ENCODE measurements around the gene ARL11.
"Not testable (repeated sequence)": the region's sequence is repeated elsewhere in the genome, so short reads cannot be mapped to it uniquely, and the experiment has no call there.

ARL11 gene

GRCh38 chr13:49587311-49587847, 40.9 kb upstream of the ARL11 start:
- no peak overlapping the region for H3K4me3 ChIP-seq (ENCODE audit: low read depth, low read length)
- DNase-seq (ENCODE audit: low read depth), result no peak
- TF ChIP-seq, protein P1, sequence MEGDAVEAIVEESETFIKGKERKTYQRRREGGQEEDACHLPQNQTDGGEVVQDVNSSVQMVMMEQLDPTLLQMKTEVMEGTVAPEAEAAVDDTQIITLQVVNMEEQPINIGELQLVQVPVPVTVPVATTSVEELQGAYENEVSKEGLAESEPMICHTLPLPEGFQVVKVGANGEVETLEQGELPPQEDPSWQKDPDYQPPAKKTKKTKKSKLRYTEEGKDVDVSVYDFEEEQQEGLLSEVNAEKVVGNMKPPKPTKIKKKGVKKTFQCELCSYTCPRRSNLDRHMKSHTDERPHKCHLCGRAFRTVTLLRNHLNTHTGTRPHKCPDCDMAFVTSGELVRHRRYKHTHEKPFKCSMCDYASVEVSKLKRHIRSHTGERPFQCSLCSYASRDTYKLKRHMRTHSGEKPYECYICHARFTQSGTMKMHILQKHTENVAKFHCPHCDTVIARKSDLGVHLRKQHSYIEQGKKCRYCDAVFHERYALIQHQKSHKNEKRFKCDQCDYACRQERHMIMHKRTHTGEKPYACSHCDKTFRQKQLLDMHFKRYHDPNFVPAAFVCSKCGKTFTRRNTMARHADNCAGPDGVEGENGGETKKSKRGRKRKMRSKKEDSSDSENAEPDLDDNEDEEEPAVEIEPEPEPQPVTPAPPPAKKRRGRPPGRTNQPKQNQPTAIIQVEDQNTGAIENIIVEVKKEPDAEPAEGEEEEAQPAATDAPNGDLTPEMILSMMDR (IDR thresholded peaks at IDR 0.05; ENCODE audit: insufficient read depth, low read depth, low read length, missing control alignments), result no peak

GRCh38 chr13:49590714-49591113, 37.6 kb upstream of the ARL11 start:
- not testable (repeated sequence) for DNase-seq (ENCODE audit: low read depth)

DNA sequence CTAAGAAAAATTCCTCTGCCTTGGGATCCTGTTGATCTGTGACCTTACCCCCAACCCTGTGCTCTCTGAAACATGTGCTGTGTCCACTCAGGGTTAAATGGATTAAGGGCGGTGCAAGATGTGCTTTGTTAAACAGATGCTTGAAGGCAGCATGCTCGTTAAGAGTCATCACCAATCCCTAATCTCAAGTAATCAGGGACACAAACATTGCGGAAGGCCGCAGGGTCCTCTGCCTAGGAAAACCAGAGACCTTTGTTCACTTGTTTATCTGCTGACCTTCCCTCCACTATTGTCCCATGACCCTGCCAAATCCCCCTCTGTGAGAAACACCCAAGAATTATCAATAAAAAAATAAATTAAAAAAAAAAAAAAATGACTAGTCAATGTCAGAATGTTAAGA, 34.4 kb upstream of the ARL11 start:
- not testable (repeated sequence) for DNase-seq (ENCODE audit: low read depth); H3K4me3 ChIP-seq (ENCODE audit: low read depth, low read length)

More at GRCh38 chr13:49590714-49591113, 37.6 kb upstream of the ARL11 start:
- not testable (repeated sequence) for H3K4me3 ChIP-seq (ENCODE audit: low read depth, low read length)

GRCh38 chr13:49594576-49594975, 33.7 kb upstream of the ARL11 start:
- TF ChIP-seq, protein P1 (IDR thresholded peaks at IDR 0.05; ENCODE audit: insufficient read depth, low read depth, low read length, missing control alignments), result no peak
- no peak for DNase-seq (ENCODE audit: low read depth)
- H3K4me3 ChIP-seq (ENCODE audit: low read depth, low read length), result no peak overlapping the region

GRCh38 chr13:49596221-49596620, 32.1 kb upstream of the ARL11 start:
- TF ChIP-seq, protein P1 (IDR thresholded peaks at IDR 0.05; ENCODE audit: insufficient read depth, low read depth, low read length, missing control alignments), result no peak

GRCh38 chr13:49597043-49597641, 31.2 kb upstream of the ARL11 start:
- no peak for DNase-seq (ENCODE audit: low read depth)
- no peak overlapping the region for H3K4me3 ChIP-seq (ENCODE audit: low read depth, low read length)
- TF ChIP-seq, protein P1 (IDR thresholded peaks at IDR 0.05; ENCODE audit: insufficient read depth, low read depth, low read length, missing control alignments), result no peak

More at GRCh38 chr13:49596221-49596620, 32.1 kb upstream of the ARL11 start:
- no peak for DNase-seq (ENCODE audit: low read depth)
- H3K4me3 ChIP-seq (ENCODE audit: low read depth, low read length), result no peak overlapping the region

GRCh38 chr13:49602005-49602404, 26.3 kb upstream of the ARL11 start:
- no peak for DNase-seq (ENCODE audit: low read depth)
- no peak overlapping the region for H3K4me3 ChIP-seq (ENCODE audit: low read depth, low read length)
- TF ChIP-seq, protein P1 (IDR thresholded peaks at IDR 0.05; ENCODE audit: insufficient read depth, low read depth, low read length, missing control alignments), result no peak

GRCh38 chr13:49602615-49603014, 25.7 kb upstream of the ARL11 start:
- DNase-seq (ENCODE audit: low read depth); H3K4me3 ChIP-seq (ENCODE audit: low read depth, low read length): not testable (repeated sequence)

Data from GM12865 (cell line).